Cerebellar cortex (tissue), 1 donor: ENCODE results near the gene TNFSF8.

ENCODE experiments used
- DNase-seq: peaks from one replicate; pipeline ENCODE4 v3.0.0-alpha.2; 2015; ENCODE audit warnings: low spot score

Gene TNFSF8

DNA sequence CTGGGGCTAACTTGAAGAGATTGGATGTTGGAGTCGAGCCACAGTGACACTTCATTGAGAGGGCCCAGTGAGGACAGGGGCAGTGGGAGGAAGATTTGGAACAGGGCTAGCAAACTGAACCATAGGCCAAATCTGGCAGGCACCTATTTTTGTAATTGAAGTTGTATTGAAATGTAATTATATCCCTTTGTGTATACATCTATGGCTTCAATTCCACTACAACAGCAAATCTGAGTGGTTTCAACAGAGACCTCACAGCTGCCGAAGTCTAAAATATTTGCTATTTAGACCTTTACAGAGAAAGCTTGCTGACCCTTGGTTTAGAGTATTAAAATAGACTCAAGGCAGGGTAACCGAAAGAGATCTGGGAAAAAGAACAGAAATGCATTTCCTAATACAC lies 4.7 kb upstream of the TNFSF8 start:
- DNase-seq, result no peak

DNA sequence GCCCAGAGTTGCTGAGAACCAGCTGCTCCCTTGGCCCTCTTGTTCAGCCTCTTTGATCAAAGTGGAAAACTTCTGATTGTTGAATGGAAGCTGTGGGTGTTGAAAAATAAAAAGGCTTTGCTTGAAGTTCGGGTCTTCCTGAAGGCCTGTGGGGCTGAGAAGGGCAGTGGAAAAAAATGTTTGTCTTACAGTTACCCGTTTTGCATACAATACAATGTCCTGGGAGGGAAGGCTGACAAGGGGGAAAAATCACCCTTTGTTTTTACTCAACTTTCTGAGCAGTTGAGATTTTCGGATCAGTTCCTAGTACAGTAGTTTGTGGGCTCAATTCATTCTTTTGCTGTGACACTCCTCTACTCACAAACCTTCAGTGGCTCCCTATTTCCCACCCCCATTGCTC lies 2.1 kb upstream of the TNFSF8 start:
- DNase-seq, result no peak

DNA sequence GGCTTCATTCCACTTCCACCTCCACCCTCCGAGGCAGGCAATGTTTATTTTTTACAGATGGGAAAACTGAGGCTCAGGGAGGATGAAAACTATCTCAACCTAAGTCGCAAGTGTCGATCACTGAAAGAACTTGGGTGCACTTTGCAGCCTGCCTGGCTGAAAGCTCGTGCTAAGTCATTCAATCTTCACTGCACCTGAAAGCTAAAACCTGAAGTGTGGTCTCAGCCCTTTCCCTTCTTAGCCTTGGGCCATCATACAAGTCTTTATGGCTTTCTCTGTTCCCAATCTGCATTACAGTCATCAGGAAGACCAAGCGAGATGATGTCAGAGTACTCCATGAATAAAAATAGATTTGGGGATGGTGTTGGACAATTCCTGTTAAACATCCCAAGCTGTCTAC lies 1.0 kb upstream of the TNFSF8 start:
- no peak for DNase-seq

- DNase-seq, result no peak
These were observed 1.2 kb downstream of the TNFSF8 start for GRCh38 chr9:114929201-114929600.

- no peak for DNase-seq
These were observed 1.7 kb downstream of the TNFSF8 start for GRCh38 chr9:114928671-114929070.

- no peak for DNase-seq
These were observed 2.3 kb downstream of the TNFSF8 start for GRCh38 chr9:114928136-114928535.

- no peak for DNase-seq
These were observed 4.7 kb downstream of the TNFSF8 start for GRCh38 chr9:114925672-114926071.

DNA sequence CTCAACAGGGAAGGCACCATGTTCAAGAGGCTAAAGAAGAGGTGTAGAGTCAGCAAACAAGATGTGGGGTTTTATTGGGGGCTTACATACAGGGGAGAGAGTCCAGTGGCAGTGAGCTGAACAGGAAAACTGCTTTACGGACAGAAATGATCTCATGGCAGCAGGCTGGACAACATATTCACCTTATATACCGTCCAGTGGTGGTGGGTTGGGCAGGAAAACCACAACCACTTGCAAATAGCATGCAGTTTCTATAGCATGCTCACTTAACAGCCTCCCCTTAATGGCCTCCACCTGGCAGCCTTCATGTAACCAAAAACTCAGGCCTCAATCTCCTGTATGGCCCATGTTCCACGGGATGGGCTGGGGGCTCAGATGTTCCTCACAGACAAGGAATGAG lies 5.4 kb downstream of the TNFSF8 start:
- DNase-seq, result no peak

DNA sequence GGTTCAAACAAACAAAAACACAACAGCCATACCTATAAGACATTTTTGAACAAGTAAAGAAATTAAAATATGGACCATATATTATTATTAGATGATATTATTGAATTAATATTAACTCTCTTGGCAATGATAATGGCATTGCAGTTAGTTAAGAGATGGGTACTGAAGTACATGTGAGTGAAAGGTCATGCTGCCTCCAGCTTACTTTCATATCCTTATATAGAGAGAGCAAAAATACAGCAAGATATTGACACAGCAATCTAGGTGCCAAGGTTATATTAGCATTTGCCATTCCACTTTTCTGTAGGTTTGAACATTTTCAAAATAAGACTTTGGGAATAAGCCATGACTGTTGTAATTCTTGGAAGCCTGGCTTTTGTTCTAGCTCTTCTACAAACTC lies 6.1 kb downstream of the TNFSF8 start:
- no peak for DNase-seq

GRCh38 chr9:114923918-114924317 lies 6.5 kb downstream of the TNFSF8 start:
- DNase-seq, result no peak

DNA sequence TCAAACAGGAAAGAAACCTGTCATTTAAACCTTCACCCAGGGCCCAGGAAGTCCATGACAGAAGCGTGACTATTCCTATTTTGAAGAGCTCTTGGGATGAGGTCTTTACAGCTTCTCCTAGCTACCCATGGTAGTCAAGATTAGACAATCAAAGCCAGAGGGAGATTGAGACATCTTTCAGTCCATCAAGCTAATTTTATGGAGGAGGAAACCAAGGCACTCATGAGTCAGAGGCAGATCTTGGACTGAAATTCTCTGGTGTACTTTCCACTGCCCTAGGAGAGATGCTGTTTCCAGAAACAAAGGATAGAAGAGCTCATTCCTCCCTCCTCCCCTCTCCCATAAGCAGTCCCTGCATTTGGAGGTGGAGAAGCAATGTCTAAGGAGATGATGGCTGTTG lies 9.2 kb downstream of the TNFSF8 start:
- DNase-seq, result no peak

GRCh38 chr9:114919611-114920010 lies 10.8 kb downstream of the TNFSF8 start:
- no peak for DNase-seq

DNA sequence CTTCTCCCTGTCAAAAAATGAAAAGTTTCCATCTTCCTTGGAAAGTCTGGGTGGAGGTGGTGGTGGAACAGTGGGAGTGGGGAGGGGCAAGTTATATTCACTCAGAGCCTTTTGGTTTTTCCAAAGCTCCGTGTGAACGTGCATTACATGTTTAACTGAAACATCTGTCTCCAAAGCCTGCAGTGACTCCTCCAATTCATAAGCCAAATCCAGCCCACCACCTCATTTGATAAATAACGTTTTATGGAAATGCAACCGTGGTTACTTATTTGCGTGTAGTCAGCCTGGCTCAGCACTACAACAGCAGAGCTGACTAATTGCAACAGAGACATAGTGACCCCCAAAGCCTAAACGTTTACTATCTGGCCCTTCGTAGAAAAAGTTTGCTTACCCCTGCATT lies 13.9 kb downstream of the TNFSF8 start:
- DNase-seq, result no peak

DNA sequence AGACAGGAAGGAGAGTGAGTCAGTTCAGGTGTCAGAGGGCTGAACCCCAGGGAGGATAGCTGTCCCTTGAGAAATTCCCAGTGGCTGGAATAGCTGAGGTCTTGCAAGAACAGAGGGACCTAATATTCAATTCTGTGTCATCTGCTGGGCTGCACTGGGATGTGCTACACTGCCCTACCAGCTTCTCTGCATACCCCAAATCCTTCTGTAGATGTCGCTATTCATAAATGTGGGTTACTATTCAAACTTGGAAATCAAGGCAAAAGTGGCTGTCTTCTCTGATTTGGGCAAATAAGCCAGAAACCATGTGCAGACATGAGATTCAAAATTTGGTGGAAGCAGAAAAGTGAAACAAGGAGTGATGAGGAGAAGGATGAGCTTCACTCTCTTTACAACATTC lies 16.3 kb downstream of the TNFSF8 start:
- DNase-seq, result no peak

DNA sequence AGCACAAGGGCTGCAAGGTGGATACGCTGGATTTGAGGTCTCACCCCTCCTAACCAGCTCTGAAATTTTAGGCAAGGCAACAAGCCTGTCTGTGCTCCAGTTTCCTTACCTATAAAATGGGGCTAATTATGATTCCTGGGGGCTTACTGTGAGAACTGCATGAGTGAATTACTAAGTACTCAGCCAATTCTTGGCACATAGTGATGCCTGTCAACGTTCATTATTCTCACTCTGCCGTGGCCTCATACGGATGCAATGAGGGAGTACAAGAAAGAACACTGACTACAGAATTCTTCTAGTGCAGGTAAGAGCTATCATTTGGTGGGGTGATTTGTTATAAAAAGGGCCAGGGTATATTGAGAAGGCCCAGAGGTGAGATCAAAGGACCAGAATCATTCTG lies 16.7 kb downstream of the TNFSF8 start:
- no peak for DNase-seq

DNA sequence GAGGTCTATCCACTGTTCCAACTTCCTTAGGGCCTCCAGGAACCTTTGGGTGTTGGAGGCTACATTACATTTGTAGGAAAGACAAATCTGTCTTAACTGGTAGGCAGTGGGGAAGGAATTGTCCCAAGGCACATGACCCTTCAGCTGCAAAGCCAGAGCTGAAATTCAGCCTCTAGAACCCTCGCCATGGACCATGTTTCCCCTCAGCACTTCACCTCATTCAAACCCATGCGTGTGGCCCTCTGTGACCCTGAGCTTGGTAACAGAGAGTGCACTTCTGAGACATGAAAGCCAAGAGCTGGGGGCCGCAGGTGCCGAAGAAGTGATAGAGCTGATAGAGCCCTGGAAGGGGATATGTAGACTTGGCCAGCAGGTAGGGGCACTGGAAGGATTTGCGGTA lies 17.2 kb downstream of the TNFSF8 start:
- no peak for DNase-seq

DNA sequence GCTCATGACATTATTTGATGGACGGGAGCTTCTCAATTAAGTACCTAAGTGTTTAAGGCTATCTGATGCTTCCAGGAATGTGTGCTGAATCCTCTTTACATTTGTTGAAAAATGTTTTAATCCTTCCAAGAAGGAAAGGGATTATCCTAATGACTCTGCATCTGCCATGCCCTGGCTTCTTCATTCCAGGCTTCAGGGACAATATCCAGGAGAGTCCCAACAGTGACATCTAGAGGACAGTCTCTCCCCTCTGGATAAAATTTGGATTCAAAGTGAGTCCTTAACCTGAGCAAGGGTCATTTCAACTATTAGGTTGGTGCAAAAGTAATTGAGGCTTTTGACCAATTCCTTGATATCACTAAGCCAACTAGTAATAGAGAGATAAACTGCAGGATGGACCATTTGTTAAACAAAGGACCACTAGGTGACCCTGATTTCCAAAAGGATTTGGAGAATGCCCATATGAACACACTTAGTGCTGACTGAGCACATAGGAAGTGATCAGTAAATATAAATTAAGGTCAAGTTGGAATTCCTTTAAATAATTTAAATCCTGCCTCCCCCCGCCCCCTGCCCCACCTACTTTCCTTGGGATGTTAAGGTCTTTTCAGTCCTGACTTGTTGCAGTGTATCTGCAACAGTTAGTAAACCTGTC lies 19.1 kb downstream of the TNFSF8 start:
- peak; percentile 74 for DNase-seq

DNA sequence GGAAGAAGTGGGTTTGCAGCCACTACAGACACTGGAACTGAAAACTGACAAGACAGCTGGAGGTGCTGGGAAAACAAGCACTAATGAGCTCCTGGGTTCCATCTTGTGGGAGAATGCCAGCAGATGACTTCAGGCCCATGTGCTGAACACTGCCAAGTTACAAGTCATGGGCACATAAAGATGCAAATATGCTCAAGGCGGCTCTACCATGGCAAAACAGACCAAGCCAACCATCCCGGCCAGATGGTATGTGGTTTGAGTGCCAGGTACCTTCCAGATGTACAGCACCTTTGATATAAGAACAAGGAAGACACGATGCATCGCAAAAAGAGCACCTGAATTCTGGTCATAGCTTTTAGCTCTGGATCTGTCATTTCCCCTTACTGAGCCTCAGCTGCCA lies 19.9 kb downstream of the TNFSF8 start:
- peak; percentile 45 for DNase-seq

DNA sequence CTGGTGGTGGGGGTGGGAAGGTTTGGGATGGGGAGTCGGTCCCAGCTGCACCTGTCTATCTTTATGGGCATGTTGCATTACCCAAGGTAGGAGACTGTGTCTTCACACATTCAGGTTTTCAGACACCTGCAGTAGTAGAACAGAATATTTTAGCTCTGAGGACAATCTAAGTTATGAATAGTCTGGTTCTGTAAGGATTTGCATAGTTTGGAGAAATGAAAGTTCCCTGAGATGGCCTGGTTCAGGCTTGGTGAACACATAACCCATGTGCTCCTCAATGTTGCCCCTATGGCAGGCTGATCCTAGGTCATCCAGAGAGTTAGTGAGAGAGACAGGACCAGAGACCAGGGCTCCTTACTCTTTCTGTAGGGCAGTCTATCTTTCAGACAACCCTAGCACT lies 20.7 kb downstream of the TNFSF8 start:
- no peak for DNase-seq

GRCh38 chr9:114908805-114909448 lies 21.5 kb downstream of the TNFSF8 start:
- no peak for DNase-seq

- no peak for DNase-seq
These were observed 22.2 kb downstream of the TNFSF8 start for GRCh38 chr9:114908104-114908622.

- peak; percentile 10 for DNase-seq
These were observed 23.3 kb downstream of the TNFSF8 start for GRCh38 chr9:114906922-114907571.

GRCh38 chr9:114905170-114905940 lies 25.0 kb downstream of the TNFSF8 start:
- DNase-seq, result no peak
